NCI-H82 treated with DMSO at 0.1 percent for 48 hours (cell line): ENCODE results near the gene SYT11.
A peak's percentile ranks its signal among the peaks of the same experiment; 100 is the strongest.
"Not testable (repeated sequence)": the region's sequence is repeated elsewhere in the genome, so short reads cannot be mapped to it uniquely, and the experiment has no call there.

Experiments
- DNase-seq: peaks from one replicate; lab custom pipeline; 2025; ENCODE audit not compliant: unreplicated experiment; lab: John Stamatoyannopoulos, UW

The SYT11 gene

GRCh38 chr1:155896476-155896875, 37.1 kb downstream of the SYT11 start:
- DNase-seq = not testable (repeated sequence)

- DNase-seq = no peak
These were observed 38.4 kb downstream of the SYT11 start for GRCh38 chr1:155897746-155898145.

- no peak for DNase-seq
These were observed 39.5 kb downstream of the SYT11 start for GRCh38 chr1:155898888-155899287.

GRCh38 chr1:155899683-155900082, 40.3 kb downstream of the SYT11 start:
- DNase-seq = no peak

- no peak for DNase-seq
These were observed 40.8 kb downstream of the SYT11 start for GRCh38 chr1:155900161-155900560.

- DNase-seq = no peak
These were observed 44.9 kb downstream of the SYT11 start for GRCh38 chr1:155904261-155904660.

- no peak for DNase-seq
These were observed 50.5 kb downstream of the SYT11 start for GRCh38 chr1:155909894-155910293.

- DNase-seq = peak; percentile 37
These were observed 51.3 kb downstream of the SYT11 start for GRCh38 chr1:155910621-155911121.

- peak; percentile 50 for DNase-seq
These were observed 52.0 kb downstream of the SYT11 start, which contains the start of gene RIT1 for GRCh38 chr1:155911156-155912055. Gene RIT1, minus strand, starts transcription at chr1:155911349. Its CDS starts 588 bp downstream, at chr1:155910761.

GRCh38 chr1:155912056-155912536, 52.7 kb downstream of the SYT11 start:
- no peak for DNase-seq

- DNase-seq = no peak
These were observed 54.8 kb downstream of the SYT11 start for GRCh38 chr1:155913969-155914757.

- no peak for DNase-seq
These were observed 59.3 kb downstream of the SYT11 start for GRCh38 chr1:155918660-155919059.

- DNase-seq = no peak
These were observed 60.4 kb downstream of the SYT11 start for GRCh38 chr1:155919801-155920200.

- no peak for DNase-seq
These were observed 61.4 kb downstream of the SYT11 start for GRCh38 chr1:155920717-155921116.

GRCh38 chr1:155925506-155925905, 66.1 kb downstream of the SYT11 start:
- DNase-seq = no peak

- no peak for DNase-seq
These were observed 69.7 kb downstream of the SYT11 start for GRCh38 chr1:155929057-155929456.

GRCh38 chr1:155930725-155931124, 71.4 kb downstream of the SYT11 start:
- DNase-seq = not testable (repeated sequence)

GRCh38 chr1:155931332-155932038, 72.1 kb downstream of the SYT11 start:
- DNase-seq = no peak

- no peak for DNase-seq
These were observed 72.7 kb downstream of the SYT11 start for GRCh38 chr1:155932081-155932480.

GRCh38 chr1:155932487-155932886, 73.1 kb downstream of the SYT11 start:
- no peak for DNase-seq

- DNase-seq = no peak
These were observed 74.3 kb downstream of the SYT11 start for GRCh38 chr1:155933591-155934096.
